Natural killer cell treated with Interleukin-12 subunit alpha and Interleukin-12 subunit beta and Interleukin-15 and Interleukin-18, amount 100 ng/mL, for 72 hours (primary cell): ENCODE measurements around the gene HOXB6. TPM values are rescaled to one million over a fixed set of nuclear protein-coding genes. Genes with fewer than 3 reads are reported as not detected.

ENCODE experiments used
- ATAC-seq, 2 donors: fragments of 150-1000 bp; cut with Tn5 transposase in 1 of 2; sonication (Bioruptor Pico), chemical (Tn5 transposase) in 1 of 2; 2 replicates each; pipeline ENCODE4 v1.10.0; 2021
- DNase-seq: peaks from one replicate; pipeline ENCODE4 v3.0.0; 2022; ENCODE audit warnings: low spot score
- H3K27ac Mint-ChIP-seq, 2 donors: 1 replicate in 1 of 2; 2 replicates in 1 of 2; pipeline ENCODE4 v1.8.0; 2022; ENCODE audit warnings: mixed read lengths in 2 of 2, mild to moderate bottlenecking in 1 of 2, moderate library complexity in 1 of 2
- H3K27me3 Mint-ChIP-seq, 2 donors: 1 replicate in 1 of 2; 2 replicates in 1 of 2; pipeline ENCODE4 v1.8.0; 2022; ENCODE audit warnings: mixed read lengths in 2 of 2
- H3K36me3 Mint-ChIP-seq: one replicate; pipeline ENCODE4 v1.8.0; 2022; ENCODE audit warnings: mixed read lengths
- H3K4me1 Mint-ChIP-seq, 2 donors: 1 replicate in 1 of 2; 2 replicates in 1 of 2; pipeline ENCODE4 v1.8.0; 2022; ENCODE audit warnings: low read depth in 2 of 2, mixed read lengths in 2 of 2, mild to moderate bottlenecking in 1 of 2
- H3K4me3 Mint-ChIP-seq: one replicate; pipeline ENCODE4 v1.8.0; 2022; ENCODE audit warnings: mixed read lengths
- H3K9me3 Mint-ChIP-seq: 2 replicates; pipeline ENCODE4 v1.8.0; 2022; ENCODE audit warnings: mixed read lengths
- total RNA-seq, 2 donors: library from RNA; stranded (reverse); gene quantifications; one replicate each; pipeline ENCODE4 v1.2.3, GENCODE V29; 2022

Gene HOXB6
- total RNA-seq, 2 donors from 2014 or later: 1.9 to 2.2 TPM

DNA sequence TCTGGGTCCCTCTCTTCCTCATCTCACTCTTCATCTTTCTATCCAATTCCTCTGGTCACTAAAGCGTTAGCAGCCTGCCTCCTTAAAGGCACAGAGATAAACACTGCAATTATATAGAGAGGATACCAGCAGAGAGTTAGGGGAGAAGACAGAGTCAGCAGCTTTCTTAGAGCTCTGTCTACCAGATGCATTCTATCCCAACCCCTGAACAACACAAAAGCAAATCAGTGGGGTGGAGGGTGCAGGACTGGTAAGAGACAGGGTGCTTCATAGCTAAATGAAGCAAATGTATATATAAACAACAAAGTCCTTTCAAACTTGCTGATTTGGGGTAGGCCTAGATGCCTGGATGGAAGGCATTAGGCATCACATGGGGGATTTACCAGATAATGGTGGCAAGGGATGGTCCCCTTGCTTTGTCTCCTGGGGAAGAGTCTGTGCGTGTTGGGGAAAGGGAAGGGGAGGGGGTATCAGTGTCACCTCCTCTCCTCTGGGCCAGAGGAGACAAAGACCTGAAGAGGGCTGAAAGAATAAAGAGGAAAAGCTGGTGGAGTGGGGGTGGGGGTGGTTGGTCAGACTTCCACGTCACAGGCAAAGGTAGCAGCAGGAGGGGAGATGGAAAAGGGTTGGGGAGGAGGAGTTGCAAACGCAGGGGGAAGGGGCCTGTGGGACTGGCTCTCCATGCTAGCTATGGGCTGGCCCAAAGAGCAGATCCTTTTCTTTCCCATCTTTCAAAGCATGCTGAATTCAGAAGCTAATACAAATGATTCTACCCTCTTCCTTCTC lies 38.7 kb downstream of the HOXB6 start:
- Mint-ChIP-seq H3K4me1 (peaks cover 9 to 30% of the 10 kb centered on the region in 2 donors), H3K4me3 (no peak overlapping the region), H3K36me3 (no peaks in the 10 kb centered on the region), H3K27ac (no peak overlapping the region), H3K9me3 (no peaks in the 10 kb centered on the region), H3K27me3 (peaks cover 0 to 2% of the 10 kb centered on the region in 2 donors)
- ATAC-seq (no peak), DNase-seq (no peak)

DNA sequence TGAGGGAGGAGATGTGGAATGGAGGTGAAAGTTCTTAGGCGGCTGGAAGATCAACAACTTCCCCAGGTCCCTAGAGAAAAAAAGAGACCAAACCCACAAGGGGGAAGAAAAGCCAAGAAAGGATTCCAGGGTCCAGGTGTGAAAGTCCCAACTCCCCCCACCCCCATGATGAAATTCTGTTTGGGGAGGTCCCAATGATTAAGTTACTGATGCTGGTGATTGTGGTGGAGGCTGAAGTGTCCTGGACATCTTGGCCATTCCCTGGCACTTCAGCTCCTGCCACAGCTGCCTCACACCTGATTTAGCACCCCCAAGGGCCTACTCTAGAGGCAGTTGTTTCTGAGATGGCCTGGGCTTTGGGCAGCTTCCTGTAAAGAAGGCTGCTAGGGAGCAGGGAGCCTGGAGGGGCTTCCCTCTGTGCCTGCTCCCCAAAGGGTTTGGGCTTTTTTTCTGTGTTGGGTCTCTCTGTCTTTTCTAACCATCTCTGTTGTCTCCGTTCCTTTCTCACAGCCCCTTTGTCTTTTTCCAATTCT lies 39.7 kb downstream of the HOXB6 start:
- Mint-ChIP-seq H3K27me3 (peaks cover 0 to 2% of the 10 kb centered on the region in 2 donors), H3K36me3 (no peaks in the 10 kb centered on the region), H3K27ac (no peak overlapping the region), H3K9me3 (no peaks in the 10 kb centered on the region), H3K4me3 (no peak overlapping the region), H3K4me1 (peaks cover 11 to 35% of the 10 kb centered on the region in 2 donors)
- ATAC-seq: no peak
- no peak for DNase-seq

DNA sequence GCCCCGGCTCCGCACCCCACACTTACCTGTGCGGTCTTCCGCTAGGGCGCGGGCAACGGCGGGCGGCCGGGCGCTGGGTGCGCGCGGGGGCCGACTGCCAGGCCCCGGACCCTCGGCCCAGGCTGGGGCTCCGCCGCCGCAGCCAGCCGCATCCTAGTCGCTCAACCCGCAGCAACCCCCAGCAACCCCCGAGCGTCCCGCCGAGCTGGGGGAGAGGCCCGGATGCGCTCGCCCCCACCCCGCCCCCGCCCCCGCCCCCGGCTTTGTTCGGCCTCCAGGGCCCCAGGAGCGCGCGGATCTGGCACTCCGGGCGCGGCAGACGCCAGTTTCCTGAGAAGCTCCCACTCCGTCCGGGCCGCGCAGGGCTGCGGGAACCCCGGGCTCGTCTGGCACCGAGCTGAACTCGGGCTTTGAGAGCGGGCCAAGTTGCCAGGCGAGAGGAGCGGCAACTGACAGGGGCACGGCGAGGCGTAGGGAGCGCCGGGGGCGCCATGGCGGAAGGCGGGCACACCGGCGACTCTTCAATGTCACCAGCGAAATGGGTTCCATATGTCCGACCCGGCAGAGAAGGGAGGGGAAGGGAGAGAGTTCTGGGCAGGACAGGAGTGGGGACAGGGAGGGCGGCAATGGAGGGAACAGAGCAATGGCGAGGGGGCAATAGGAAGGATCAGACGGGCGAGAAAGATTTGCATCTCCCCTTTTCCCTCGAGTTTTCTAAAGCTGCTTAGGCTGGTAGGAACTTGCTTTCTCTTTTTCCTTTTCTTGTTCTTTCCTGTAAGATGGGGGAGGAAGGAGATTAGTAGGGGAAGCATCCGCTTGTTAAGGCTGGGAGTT lies 40.4 kb downstream of the HOXB6 start:
- DNase-seq (no peak), ATAC-seq (peak; percentile 36 to 55)
- Mint-ChIP-seq H3K4me1 (peaks cover 11 to 35% of the 10 kb centered on the region in 2 donors), H3K9me3 (no peaks in the 10 kb centered on the region), H3K36me3 (no peaks in the 10 kb centered on the region), H3K27me3 (peaks cover 0 to 2% of the 10 kb centered on the region in 2 donors), H3K4me3 (no peak overlapping the region), H3K27ac (no peak overlapping the region)

DNA sequence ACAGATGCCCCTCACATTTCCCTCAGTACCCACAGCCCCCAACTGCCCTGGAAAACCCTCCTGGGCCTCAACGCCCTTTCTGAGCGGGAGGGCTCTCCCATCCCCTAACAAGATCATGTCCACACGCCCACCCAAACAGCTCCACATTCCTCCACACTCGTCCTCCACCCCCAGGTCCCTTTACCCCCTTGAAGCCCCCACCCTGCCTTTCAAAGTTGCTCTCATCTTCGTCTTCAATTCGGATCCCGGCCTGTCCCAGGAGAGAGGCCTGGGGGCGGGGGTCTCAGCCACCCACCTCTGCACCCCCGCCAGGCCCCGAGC lies 41.0 kb downstream of the HOXB6 start:
- Mint-ChIP-seq H3K9me3 (no peaks in the 10 kb centered on the region), H3K4me3 (no peak overlapping the region), H3K36me3 (no peaks in the 10 kb centered on the region), H3K27me3 (peaks cover 0 to 2% of the 10 kb centered on the region in 2 donors), H3K4me1 (peaks cover 11 to 35% of the 10 kb centered on the region in 2 donors), H3K27ac (no peak overlapping the region)
- no peak for DNase-seq
- no peak for ATAC-seq

DNA sequence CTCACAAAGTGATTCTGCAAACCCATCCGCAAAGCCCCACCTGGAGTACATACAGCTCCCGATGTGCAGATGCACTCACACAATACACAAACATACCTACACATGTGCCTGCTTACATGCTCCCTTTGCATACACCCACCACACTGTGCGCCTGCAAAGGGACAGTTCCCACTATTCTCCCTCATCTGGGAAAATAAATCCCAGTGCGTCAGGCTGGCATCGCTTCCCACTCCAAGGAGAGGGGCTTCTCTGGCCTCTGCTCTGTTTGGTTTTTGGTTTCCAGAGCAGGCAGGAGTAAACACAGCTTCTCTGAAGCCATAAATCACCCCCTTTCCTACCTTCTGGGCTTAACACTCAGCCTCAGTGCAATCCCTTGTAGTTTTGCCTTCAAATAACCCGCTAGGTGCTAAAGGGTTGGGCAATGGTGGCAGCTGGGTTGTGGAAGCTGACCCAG lies 41.4 kb downstream of the HOXB6 start:
- Mint-ChIP-seq H3K4me1 (peaks cover 11 to 33% of the 10 kb centered on the region in 2 donors), H3K27ac (no peak overlapping the region), H3K9me3 (no peaks in the 10 kb centered on the region), H3K27me3 (peaks cover 0 to 2% of the 10 kb centered on the region in 2 donors), H3K4me3 (no peak overlapping the region), H3K36me3 (no peaks in the 10 kb centered on the region)
- DNase-seq (no peak), ATAC-seq (no peak)

GRCh38 chr17:48562934-48563333 lies 41.9 kb downstream of the HOXB6 start:
- no peak for ATAC-seq
- no peak overlapping the region for H3K27ac Mint-ChIP-seq
- H3K36me3 Mint-ChIP-seq: no peaks in the 10 kb centered on the region
- H3K27me3 Mint-ChIP-seq: peaks cover 0 to 2% of the 10 kb centered on the region in 2 donors
- no peaks in the 10 kb centered on the region for H3K9me3 Mint-ChIP-seq
- peaks cover 11 to 31% of the 10 kb centered on the region in 2 donors for H3K4me1 Mint-ChIP-seq
- H3K4me3 Mint-ChIP-seq: no peak overlapping the region
- no peak for DNase-seq

DNA sequence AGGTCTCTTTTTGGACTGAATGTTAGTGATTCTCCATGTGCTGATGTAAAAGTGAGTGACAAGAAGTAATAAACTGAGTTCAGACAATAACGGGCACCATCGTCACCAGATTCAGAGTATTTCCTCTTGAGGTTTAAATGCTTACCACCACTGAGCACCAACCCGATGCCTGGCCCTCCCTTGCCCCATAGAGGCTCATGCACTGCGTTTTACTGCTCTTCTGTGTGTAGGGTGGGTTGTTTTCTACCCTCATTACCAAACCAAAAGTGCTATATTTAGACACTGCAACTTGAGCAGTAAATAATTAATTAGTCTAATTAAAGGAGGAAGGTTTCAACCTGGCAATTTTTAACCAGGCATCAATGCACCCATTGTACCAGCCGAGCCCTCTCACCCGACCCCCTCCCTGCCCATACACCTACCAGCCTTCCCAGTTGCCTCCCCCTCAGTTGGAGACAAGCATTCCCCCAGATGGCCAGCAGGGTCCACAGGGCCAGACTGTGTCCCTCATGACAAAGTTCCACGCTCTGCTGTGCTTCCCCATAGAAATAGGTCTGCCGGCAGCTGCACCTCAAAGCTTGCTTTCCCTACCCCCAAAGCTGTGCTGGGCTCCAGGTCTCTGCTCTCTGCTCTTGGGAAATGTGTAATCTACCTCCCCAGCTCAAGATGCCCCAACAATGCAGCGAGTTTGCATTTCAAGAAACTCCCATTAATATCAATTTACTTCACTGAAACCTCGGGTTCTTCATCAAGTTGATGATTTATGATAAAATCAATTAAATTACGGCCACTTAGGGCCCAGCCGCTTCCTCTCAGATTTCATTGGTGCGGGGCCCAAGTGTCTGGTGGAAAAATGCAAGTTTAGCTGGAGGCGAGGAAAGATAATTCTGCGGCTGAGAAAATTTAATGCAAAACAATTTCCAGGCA lies 42.6 kb downstream of the HOXB6 start:
- Mint-ChIP-seq H3K36me3 (no peaks in the 10 kb centered on the region), H3K4me3 (no peak overlapping the region)

DNA sequence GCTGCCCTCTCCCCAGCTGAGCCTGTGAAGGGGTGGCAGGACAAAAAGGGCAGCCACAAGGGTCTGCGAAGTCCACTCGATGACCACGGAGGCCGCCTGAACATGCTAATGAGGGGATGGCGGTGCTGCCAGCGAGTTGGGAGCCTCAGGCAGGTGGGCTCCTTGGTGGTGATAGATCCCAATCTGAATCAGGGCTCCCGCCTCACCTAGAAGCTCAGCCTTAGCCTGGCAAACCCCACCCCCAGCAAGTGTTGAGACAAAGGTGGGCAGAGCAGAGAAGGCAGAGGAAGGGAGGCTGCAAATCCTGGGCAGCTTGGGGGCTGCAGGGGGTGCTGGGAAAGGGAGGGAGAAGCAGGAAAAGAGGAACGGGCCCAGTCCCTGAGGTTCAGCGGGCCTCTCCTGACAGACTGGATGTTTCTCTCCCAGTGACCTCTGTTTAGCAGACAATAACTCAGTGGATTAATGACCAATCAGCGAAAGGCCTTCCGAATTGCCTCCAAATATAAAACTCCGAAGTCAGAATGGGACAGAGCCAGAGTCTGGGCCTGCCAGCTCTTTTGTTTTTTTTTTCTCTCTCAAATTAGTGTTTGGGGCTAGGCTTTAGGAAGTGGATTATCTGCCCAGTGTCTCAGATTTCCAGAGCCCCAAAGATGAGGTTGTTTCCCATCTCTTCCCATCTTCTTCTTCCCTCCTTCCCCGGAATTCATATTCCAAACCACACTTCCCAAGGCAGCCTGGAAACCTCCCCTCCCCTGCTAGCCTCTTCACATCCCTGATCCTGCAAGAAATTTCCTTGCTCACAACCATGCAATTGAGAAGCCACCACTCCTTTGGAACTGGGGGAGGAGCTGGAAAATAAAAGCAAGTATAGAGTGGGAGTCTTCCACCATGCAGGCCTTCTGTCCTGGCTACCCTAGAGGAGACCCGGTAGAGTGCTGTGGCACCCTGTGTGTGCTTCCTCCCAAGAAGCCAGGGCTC lies 44.7 kb downstream of the HOXB6 start:
- Mint-ChIP-seq H3K4me3 (no peak overlapping the region), H3K27ac (no peak overlapping the region), H3K36me3 (no peaks in the 10 kb centered on the region), H3K27me3 (peaks cover 0 to 4% of the 10 kb centered on the region in 2 donors), H3K4me1 (peaks cover 15 to 47% of the 10 kb centered on the region in 2 donors), H3K9me3 (no peaks in the 10 kb centered on the region)
- ATAC-seq: no peak
- DNase-seq: no peak

More for the DNA sequence above, 42.6 kb downstream of the HOXB6 start:
- Mint-ChIP-seq H3K4me1 (peaks cover 11 to 31% of the 10 kb centered on the region in 2 donors), H3K9me3 (no peaks in the 10 kb centered on the region), H3K27ac (peak overlapping the region in 1 of 2 donors; percentile 12), H3K27me3 (peaks cover 0 to 2% of the 10 kb centered on the region in 2 donors)
- DNase-seq (no peak), ATAC-seq (no peak)

DNA sequence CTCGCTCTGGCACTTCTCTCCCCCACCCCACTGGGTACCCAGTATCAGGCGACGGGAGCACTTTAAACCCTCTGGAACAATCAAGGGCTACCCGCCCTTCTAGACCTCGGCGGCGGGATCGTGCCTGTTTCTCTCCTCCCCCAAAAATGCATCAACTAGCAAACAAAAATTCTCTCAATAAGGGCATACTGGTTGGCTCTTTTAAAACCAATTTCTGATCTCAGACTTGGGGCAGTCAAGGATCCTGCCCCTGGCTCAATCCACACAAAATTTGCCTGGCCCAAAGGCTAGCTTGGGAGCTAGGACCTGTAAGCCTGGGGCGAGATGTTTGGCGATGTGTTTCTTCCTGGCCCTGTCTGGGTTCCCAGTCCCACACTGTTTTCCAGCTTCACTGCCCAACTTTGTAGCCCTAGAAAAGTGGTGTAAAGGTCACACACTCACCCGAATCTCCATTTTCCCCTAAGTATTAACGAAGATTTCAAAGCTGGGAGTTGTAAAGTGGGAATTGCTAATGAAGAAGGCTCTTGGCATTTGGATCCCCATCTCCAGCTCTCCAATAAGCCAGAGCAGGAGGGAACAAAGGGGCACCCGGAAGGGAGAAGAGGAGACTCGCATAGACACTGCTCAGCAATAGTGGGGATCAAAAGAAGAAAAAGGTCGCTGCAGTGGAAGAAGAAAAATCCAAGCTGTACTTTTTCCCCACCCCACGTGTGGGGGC lies 45.5 kb downstream of the HOXB6 start:
- Mint-ChIP-seq H3K4me3 (no peak overlapping the region), H3K36me3 (no peaks in the 10 kb centered on the region), H3K27ac (peak overlapping the region in 1 of 2 donors; percentile 45), H3K4me1 (peaks cover 19 to 47% of the 10 kb centered on the region in 2 donors), H3K9me3 (no peaks in the 10 kb centered on the region), H3K27me3 (peaks cover 0 to 4% of the 10 kb centered on the region in 2 donors)
- DNase-seq (no peak), ATAC-seq (no peak)

GRCh38 chr17:48558831-48559121 lies 46.0 kb downstream of the HOXB6 start:
- DNase-seq (no peak), ATAC-seq (no peak)
- Mint-ChIP-seq H3K4me3 (no peak overlapping the region), H3K4me1 (peaks cover 19 to 46% of the 10 kb centered on the region in 2 donors), H3K27ac (no peak overlapping the region), H3K27me3 (peaks cover 0 to 4% of the 10 kb centered on the region in 2 donors), H3K36me3 (no peaks in the 10 kb centered on the region), H3K9me3 (no peaks in the 10 kb centered on the region)

DNA sequence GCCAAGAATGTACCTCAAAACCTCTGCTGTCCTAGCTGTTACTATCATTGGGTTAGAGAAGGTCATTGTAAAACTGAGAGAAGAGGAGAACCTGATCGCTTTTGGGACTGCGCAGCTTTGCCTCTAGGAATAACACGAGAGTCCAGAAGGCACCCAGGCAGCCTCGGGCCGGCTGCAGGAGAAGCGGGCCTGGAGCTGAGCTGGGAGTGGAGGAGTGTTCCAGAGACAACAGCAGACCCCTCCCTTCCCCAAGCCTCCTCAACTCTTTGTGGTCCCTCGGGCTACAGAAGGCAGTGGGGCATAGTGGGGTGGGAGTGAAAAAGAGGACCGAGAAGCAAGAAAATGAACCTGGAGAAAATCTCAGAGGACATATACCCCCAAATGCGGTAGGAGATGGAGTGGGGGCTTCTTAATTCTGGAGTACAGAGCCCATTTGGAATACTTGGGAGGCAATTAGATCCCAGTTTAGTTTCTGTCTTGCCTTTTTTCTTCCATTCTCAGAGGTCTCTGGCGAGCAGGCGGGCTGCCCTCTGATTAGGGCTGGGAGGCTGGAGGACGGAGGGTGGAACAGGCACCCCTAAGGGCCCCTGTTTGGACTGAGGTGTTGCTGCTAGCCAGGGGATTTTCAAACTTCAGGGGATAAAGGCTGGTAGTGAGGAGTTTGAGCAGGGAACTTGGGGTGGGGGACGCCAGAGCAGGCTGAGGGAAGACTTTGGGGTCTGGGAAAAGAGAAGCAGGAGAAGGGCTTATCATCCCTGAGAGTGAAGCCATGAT lies 46.5 kb downstream of the HOXB6 start:
- no peak for DNase-seq
- ATAC-seq: no peak
- no peaks in the 10 kb centered on the region for H3K9me3 Mint-ChIP-seq
- H3K27ac Mint-ChIP-seq: peak overlapping the region in 1 of 2 donors; percentile 36
- H3K36me3 Mint-ChIP-seq: no peaks in the 10 kb centered on the region
- peaks cover 19 to 42% of the 10 kb centered on the region in 2 donors for H3K4me1 Mint-ChIP-seq
- no peak overlapping the region for H3K4me3 Mint-ChIP-seq
- H3K27me3 Mint-ChIP-seq: peaks cover 0 to 4% of the 10 kb centered on the region in 2 donors
